Activated CD4-positive, alpha-beta T cell treated with anti-CD3 and anti-CD28 coated beads, Interleukin-2, amount 10 ng/mL, durations not matched to agents 7 days and 5 days (primary cell): ENCODE data around the gene LUC7L3. TPM values are rescaled to one million over a fixed set of nuclear protein-coding genes. Genes with fewer than 3 reads are reported as not detected.
"Not testable (repeated sequence)": the region's sequence is repeated elsewhere in the genome, so short reads cannot be mapped to it uniquely, and the experiment has no call there.

ENCODE experiments used
- CTCF ChIA-PET: fragments of 350-600 bp; sonication (Branson Sonifier 250); formaldehyde crosslinking; loops from one replicate; lab custom pipeline; 2021; ENCODE audit warnings: antibody characterized with exemption; lab: Charles Lee
- POLR2A ChIA-PET: fragments of 350-600 bp; sonication (Branson Sonifier 250); formaldehyde crosslinking; loops from one replicate; lab custom pipeline; 2021; ENCODE audit warnings: antibody characterized with exemption; lab: Charles Lee
- DNase-seq: peaks from one replicate; pipeline ENCODE4 v3.0.0-alpha.2; 2020
- H3K27ac Mint-ChIP-seq: one replicate; pipeline ENCODE4 v1.8.0; 2021; ENCODE audit warnings: mild to moderate bottlenecking, moderate library complexity, mixed read lengths
- H3K27me3 Mint-ChIP-seq: one replicate; pipeline ENCODE4 v1.8.0; 2021; ENCODE audit warnings: mixed read lengths
- H3K36me3 Mint-ChIP-seq: one replicate; pipeline ENCODE4 v1.8.0; 2021; ENCODE audit warnings: low read depth, mixed read lengths
- H3K4me1 Mint-ChIP-seq: one replicate; pipeline ENCODE4 v1.8.0; 2021; ENCODE audit warnings: mixed read lengths
- H3K4me3 Mint-ChIP-seq: one replicate; pipeline ENCODE4 v1.8.0; 2021; ENCODE audit warnings: mild to moderate bottlenecking, moderate library complexity, mixed read lengths
- H3K9me3 Mint-ChIP-seq: one replicate; pipeline ENCODE4 v1.8.0; 2021; ENCODE audit warnings: mixed read lengths
- total RNA-seq, 2 experiments: library from RNA; stranded (reverse); gene quantifications; one replicate each; pipeline ENCODE4 v1.2.3, GENCODE V29; 2021

Gene LUC7L3
- total RNA-seq, 2 experiments from 2014 or later = 108 to 139 TPM

DNA sequence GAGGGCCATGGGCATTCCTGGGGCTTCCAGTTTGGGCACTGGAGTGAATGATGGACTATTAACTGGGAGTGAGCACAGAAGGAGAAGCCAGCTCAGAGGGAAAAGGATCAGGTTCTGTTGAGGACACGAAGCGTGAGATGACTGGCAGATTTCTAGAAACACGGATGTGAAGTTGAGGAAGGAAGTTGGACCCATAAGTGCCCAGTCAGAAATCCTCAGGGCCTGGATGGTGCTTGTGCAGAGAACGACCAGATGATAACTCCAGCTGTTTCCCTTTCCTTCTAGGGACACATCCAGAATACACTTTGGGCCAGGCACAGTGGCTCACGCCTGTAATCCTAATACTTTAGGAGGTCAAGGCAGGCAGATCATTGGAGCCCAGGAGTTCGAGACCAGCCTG lies 71.2 kb downstream of the LUC7L3 start:
- Mint-ChIP-seq H3K27me3 (peaks cover 6% of the 10 kb centered on the region), H3K27ac (no peak overlapping the region), H3K4me1 (peaks cover 10% of the 10 kb centered on the region), H3K9me3 (no peaks in the 10 kb centered on the region), H3K36me3 (no peaks in the 10 kb centered on the region), H3K4me3 (no peak overlapping the region)
- ChIA-PET POLR2A (no interaction called here), CTCF (no interaction called here)
- DNase-seq = no peak

DNA sequence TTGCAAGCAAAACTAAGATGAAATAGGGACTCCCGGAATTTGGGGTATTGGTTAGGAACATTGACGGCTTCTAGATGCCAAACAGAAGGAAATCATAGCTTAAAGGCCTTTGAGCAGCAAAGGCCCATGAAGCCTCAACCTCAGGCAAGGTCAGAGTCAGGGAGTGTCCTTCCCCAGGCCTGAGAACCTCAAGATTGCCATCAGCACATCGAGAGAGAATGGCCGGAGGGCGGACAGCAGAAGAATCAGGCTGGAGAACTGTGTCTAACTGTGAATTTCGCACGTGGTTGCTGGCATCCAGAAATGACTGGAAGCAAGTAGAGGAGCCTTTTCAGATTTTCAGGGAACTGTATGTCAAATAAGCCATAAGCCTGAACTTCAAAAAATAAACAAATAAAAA lies 72.7 kb downstream of the LUC7L3 start:
- H3K27me3 Mint-ChIP-seq = peaks cover 6% of the 10 kb centered on the region
- H3K27ac Mint-ChIP-seq = no peak overlapping the region
- no peak for DNase-seq
- H3K4me3 Mint-ChIP-seq = no peak overlapping the region
- H3K4me1 Mint-ChIP-seq = peaks cover 10% of the 10 kb centered on the region
- ChIA-PET POLR2A (no interaction called here), CTCF (no interaction called here)
- H3K36me3 Mint-ChIP-seq = no peaks in the 10 kb centered on the region
- no peaks in the 10 kb centered on the region for H3K9me3 Mint-ChIP-seq

DNA sequence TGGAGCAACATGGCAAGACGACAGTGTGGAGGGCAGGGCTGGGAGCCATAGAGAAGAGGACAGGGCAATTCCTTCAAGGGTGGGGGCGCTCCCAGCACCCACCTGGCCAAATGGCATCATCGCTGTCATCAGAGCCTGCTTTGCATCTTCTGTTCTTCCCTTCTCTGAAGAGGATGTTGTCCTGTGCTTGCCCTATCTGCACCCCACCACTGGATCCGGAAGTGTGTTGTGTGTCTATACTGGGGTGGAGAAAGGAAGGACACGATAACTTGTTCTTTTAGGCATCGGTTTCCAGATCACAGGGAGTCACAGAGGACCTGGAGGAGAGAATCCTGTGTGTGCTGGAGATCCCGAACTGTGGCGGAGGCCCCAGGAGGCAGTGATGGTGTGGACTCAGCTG lies 73.6 kb downstream of the LUC7L3 start:
- Mint-ChIP-seq H3K27me3 (peaks cover 6% of the 10 kb centered on the region), H3K27ac (no peak overlapping the region), H3K9me3 (no peaks in the 10 kb centered on the region), H3K36me3 (no peaks in the 10 kb centered on the region), H3K4me3 (no peak overlapping the region), H3K4me1 (peaks cover 4% of the 10 kb centered on the region)
- ChIA-PET CTCF (no interaction called here), POLR2A (no interaction called here)
- no peak for DNase-seq

DNA sequence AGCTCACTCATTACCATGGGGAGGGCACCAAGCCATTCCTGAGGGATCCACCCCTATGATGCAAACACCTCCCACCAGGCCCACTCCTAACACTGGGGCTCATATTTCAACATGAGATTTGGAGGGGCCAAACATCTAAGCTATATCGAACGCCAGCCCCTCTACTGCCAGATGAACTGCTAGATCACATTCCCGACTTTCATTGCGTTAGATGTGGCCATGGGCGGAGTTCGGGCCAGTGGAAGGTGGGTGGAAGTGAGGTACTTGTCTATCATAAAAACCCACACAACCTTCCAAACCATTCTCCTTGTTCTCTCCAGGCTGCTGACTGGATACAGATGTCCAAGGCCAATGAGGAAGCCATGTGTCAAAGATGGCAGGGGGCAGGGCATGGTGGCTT lies 75.0 kb downstream of the LUC7L3 start:
- Mint-ChIP-seq H3K27ac (no peak overlapping the region), H3K4me1 (peaks cover 3% of the 10 kb centered on the region), H3K36me3 (no peaks in the 10 kb centered on the region), H3K9me3 (no peaks in the 10 kb centered on the region), H3K4me3 (no peak overlapping the region), H3K27me3 (peaks cover 6% of the 10 kb centered on the region)
- POLR2A ChIA-PET = no interaction called here
- no peak for DNase-seq
- CTCF ChIA-PET = no interaction called here

DNA sequence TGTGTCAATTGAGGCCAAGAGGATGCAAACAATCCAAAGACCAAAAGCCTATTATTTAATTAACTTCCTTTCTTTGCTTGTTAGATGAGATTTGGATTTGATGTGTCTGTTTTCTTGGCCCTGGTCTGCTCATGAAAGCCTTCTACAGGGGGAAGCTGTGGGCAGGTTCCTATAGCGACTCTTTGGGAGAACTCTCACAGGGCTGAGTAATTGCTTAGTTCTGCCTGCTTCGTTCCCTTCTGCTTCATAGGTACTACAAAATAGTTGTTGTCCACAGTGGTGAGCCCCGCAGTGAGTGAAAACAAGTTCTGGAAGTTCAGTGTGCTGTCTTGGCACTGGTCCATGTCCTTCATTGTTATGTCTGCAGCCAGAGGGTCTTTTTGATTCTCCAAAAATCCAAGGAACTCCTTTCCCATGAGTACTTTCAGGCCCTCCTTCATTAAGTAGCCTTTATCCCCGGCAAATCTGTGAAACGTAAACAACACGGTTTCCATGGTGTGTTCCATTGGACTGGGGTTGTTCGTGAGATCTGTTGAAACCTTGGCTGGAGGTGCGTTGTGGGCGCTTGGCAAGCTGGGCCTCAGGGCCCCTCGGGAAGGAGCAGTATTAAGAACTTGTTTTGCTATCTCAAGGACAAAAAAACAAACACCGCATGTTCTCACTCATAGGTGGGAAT lies 77.9 kb downstream of the LUC7L3 start:
- H3K36me3 Mint-ChIP-seq = no peaks in the 10 kb centered on the region
- ChIA-PET POLR2A (no interaction called here), CTCF (no interaction called here)
- no peaks in the 10 kb centered on the region for H3K9me3 Mint-ChIP-seq
- peaks cover 3% of the 10 kb centered on the region for H3K4me1 Mint-ChIP-seq
- no peak overlapping the region for H3K27ac Mint-ChIP-seq
- no peaks in the 10 kb centered on the region for H3K27me3 Mint-ChIP-seq
- DNase-seq = no peak
- no peak overlapping the region for H3K4me3 Mint-ChIP-seq

DNA sequence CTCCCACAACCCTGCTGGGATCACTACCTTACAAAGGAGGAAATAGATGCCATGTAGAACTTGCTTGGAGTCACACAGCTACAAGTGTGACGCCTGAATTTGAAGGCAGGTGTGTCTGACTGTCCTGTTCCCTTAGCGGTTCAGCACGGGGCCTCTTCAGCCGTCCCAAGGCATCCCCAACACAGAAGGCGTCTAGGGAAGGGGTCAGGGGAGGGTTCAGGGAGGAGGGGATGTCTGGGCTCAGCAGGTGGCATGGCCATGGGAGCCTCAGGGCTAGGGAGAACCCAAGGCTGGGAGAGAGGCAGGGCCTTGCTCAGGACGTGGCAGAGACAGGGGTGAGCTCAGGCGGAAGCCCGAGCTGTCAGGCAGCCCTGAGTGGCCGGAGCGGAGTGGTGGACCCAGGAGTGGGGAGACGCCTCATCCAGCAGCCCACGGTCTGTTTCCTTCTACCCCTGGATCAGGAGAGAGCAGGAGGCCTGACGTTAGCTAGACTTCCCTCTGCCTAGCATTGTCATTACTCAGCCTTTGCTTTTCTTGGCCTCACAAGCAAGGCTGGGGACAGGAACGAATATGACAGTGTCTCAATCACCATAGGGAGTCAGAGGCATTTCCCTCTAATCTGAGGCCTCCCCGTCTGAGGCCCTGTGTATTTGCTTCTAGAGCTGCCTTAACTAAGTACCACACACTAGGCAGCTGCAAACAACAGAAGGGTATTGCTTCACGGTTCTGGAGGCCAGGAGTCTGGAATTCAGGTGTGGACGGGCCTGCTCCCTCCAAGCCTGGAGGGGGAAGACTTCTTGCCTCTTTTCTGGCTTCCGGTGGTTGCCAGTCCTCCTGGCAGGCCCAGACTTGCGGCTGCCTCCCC lies 79.3 kb downstream of the LUC7L3 start:
- Mint-ChIP-seq H3K27ac (no peak overlapping the region), H3K4me1 (no peaks in the 10 kb centered on the region), H3K9me3 (no peaks in the 10 kb centered on the region), H3K27me3 (no peaks in the 10 kb centered on the region), H3K4me3 (no peak overlapping the region), H3K36me3 (no peaks in the 10 kb centered on the region)
- DNase-seq = no peak
- CTCF ChIA-PET = interaction anchor here (1.2 kb wide), 1 partner anchor 19 kb away, joined by 3 read pairs; no protein-coding TSS in a partner anchor
- POLR2A ChIA-PET = no interaction called here

DNA sequence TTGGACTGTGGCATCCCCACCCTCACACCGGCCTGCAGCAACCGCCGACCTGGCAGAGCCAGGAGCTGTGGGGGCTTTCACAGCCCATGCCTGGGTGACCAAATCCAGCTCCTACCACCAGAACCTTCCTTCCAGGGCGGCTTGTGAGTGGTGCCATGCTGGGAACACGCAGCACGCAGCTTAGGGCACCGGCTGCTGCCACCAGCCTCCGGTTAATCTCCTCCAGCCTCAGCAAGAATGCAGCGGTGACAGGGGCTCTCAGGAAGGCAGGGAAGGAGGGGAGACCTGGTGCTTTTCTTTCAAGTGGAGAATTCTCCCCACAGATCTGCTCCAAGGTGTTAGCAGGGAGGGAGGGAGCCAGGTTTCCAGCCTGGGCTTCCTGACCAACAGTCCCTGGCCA lies 80.2 kb downstream of the LUC7L3 start:
- no peak for DNase-seq
- no peaks in the 10 kb centered on the region for H3K9me3 Mint-ChIP-seq
- no peaks in the 10 kb centered on the region for H3K4me1 Mint-ChIP-seq
- ChIA-PET POLR2A (no interaction called here), CTCF (interaction anchor here (1.2 kb wide), 1 partner anchor 18 kb away, joined by 3 read pairs; no protein-coding TSS in a partner anchor)
- no peaks in the 10 kb centered on the region for H3K27me3 Mint-ChIP-seq
- no peak overlapping the region for H3K27ac Mint-ChIP-seq
- no peaks in the 10 kb centered on the region for H3K36me3 Mint-ChIP-seq
- H3K4me3 Mint-ChIP-seq = no peak overlapping the region

DNA sequence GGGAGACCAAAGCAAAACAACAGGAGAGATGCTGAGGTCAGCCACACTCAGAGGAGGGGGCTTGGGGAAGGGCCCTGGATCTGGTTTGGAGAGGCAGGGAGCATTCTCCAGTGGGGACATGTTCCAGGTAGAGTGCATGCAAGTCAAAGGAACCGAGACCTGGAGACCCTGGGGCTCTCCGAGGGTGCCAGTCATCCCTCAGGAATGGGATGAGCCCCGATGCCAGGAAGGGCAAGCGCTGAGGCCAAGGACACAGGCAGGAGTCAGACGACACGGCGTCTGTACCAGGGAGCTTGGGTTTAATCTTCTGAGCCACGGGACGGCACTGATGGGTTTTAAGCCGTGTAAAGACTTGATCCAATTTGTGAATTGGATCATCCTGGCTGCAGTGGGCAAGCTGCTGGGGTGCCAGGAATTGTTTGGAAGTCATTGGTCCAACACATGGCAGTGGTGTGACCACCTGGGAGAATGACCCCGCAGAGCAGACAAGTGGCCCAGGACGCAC lies 80.8 kb downstream of the LUC7L3 start:
- H3K4me3 Mint-ChIP-seq = no peak overlapping the region
- H3K9me3 Mint-ChIP-seq = no peaks in the 10 kb centered on the region
- no peak overlapping the region for H3K27ac Mint-ChIP-seq
- no peak for DNase-seq
- no peaks in the 10 kb centered on the region for H3K4me1 Mint-ChIP-seq
- CTCF ChIA-PET = interaction anchor here (1.2 kb wide), 1 partner anchor 18 kb away, joined by 3 read pairs; no protein-coding TSS in a partner anchor
- H3K27me3 Mint-ChIP-seq = no peaks in the 10 kb centered on the region
- H3K36me3 Mint-ChIP-seq = no peaks in the 10 kb centered on the region
- POLR2A ChIA-PET = no interaction called here

DNA sequence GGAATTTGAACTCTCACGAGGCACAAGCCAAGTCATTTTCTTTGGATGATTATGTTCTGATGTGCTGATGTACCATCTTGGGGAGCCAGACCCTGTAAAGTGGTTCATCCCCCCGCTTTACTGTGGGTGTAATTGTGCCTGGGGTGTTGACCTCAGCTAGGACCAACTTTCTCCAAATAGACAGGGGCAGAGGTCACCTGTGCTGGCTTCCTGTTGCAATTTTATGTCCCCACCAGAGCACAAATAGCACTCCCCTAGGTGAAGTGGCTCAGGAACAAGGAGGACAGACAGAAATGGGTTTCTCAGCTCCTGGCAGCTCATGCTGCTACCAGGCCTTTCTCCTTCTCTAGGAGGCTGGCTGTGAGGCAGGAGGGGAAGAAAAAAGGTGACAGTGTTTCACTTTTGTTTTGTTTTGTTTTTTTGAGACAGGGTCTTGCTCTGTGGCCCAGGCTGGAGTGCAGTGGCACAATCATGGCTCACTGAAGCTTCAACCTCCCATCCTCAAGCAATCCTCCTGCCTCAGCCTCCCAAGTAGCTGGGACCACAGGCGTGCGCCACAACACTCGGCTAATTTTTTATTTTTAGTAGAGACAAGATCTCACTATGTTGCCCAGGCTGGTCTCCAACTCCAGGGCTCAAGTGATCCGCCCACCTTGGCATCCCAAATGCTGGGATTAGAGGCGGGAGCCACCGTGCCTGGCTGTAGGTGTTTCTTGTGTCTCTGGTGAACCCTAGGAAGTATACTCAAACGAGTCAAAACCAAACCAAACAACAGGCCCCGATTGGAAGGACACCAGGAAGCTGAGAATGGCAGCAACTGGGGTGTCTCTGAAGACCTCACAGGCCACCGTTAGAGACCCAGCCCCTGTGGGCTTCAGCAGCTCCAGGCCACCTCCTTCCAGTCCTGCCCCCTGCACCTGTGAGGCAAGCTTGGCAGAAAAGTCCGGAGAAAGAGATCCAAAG lies 83.5 kb downstream of the LUC7L3 start:
- no peak overlapping the region for H3K4me3 Mint-ChIP-seq
- H3K36me3 Mint-ChIP-seq = no peaks in the 10 kb centered on the region
- ChIA-PET POLR2A (no interaction called here), CTCF (interaction anchor here (0.8 to 2.1 kb wide), 5 partner anchors 9 to 143 kb away, joined by 3 to 5 read pairs (median 4); no protein-coding TSS in a partner anchor)
- H3K27me3 Mint-ChIP-seq = no peaks in the 10 kb centered on the region
- H3K4me1 Mint-ChIP-seq = no peaks in the 10 kb centered on the region
- no peak for DNase-seq
- H3K9me3 Mint-ChIP-seq = no peaks in the 10 kb centered on the region
- no peak overlapping the region for H3K27ac Mint-ChIP-seq

DNA sequence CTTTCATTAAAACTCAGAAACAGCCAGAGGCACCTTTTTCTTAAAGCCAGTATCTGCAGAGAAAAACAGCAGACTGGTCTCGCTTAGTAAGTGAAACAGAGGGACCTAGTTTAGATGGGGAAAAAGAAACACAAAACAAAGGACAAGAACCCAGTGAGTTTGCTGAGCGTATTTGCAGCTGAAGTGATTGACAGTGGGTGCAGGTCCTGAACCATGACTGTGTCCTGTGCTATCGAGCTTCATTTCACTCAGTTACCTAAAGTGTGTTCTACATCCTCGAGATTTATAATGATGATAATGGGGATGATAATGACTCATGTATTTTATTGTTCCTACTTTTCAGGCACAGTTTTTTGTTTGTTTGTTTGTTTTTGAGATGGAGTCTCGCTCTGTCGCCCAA lies 84.3 kb downstream of the LUC7L3 start:
- ChIA-PET POLR2A (no interaction called here), CTCF (interaction anchor here (1.1 to 2.1 kb wide), 3 partner anchors 8 to 22 kb away, joined by 3 to 5 read pairs (median 4); no protein-coding TSS in a partner anchor)
- no peak for DNase-seq
- Mint-ChIP-seq H3K4me3 (no peak overlapping the region), H3K27me3 (no peaks in the 10 kb centered on the region), H3K4me1 (no peaks in the 10 kb centered on the region), H3K9me3 (no peaks in the 10 kb centered on the region), H3K27ac (no peak overlapping the region), H3K36me3 (no peaks in the 10 kb centered on the region)

DNA sequence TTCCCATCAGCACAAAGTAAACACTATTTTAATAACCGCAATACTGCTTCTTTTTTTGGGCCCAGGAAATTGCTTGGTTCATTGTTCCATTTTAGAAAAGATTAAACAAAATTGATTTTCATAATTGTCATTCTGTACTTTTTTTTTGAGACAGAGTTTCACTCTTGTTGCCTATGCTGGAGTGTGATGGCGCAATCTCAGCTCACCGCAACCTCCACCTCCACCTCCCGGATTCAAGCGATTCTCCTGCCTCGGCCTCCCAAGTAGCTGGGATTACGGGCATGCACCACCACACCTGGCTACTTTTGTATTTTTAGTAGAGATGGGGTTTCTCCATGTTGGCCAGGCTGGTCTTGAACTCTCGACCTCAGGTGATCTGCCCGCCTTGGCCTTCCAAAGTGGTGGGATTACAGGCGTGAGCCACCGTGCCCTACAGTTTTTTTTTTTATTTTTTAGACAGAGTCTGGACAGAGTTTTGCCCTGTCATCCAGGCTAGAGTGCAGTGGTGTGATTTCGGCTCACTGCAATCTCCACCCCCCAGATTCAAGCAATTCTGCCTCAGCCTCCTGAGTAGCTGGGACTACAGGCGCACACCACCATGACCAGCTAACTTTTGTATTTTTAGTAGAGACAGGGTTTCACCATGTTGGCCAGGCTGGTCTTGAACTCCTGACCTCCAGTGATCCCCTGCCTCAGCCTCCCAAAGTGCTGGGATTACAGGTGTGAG lies 85.5 kb downstream of the LUC7L3 start:
- H3K9me3 Mint-ChIP-seq, H3K27me3 Mint-ChIP-seq, H3K36me3 Mint-ChIP-seq, H3K4me1 Mint-ChIP-seq, H3K4me3 Mint-ChIP-seq, DNase-seq, H3K27ac Mint-ChIP-seq, POLR2A ChIA-PET: not testable (repeated sequence)
- CTCF ChIA-PET = interaction anchor here (1.4 kb wide), 1 partner anchor 47 kb away, joined by 5 read pairs; no protein-coding TSS in a partner anchor

DNA sequence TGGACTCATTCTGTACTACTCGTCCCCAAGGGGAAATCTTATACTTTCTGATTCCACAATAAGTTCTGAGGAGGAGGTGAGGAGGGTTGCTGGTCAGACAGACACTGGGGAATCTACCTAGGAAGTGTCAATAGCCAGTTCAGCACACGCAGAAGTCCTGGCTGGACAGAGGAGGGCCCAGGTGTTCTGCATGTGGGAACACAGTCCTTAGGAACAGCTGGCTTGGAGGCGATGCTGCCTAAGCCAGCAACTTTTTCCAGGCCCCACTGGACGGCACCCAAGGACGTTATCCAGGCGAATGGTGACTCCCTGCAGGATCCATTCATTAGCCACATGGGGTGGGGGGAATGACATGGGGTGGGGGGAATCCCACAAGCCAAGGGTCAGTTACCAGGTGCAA lies 86.1 kb downstream of the LUC7L3 start:
- Mint-ChIP-seq H3K4me3 (no peak overlapping the region), H3K27ac (no peak overlapping the region), H3K27me3 (no peaks in the 10 kb centered on the region), H3K36me3 (no peaks in the 10 kb centered on the region), H3K4me1 (no peaks in the 10 kb centered on the region), H3K9me3 (no peaks in the 10 kb centered on the region)
- ChIA-PET CTCF (interaction anchor here (1.4 kb wide), 1 partner anchor 47 kb away, joined by 5 read pairs; no protein-coding TSS in a partner anchor), POLR2A (no interaction called here)
- no peak for DNase-seq
